Transverse colon (tissue), 4 donors: ENCODE results near the gene RRM2. TPM values are rescaled to one million over a fixed set of nuclear protein-coding genes. Genes with fewer than 3 reads are reported as not detected.

Experiments used
- DNase-seq: peaks from one replicate; pipeline ENCODE4 v3.0.0-alpha.2; 2019
- H3K27ac ChIP-seq, 4 donors: fragments of 200-600 bp; sonication (generic); 2 replicates each; pipeline ENCODE4 v1.5.1; 2016 to 2018; ENCODE audit warnings: inconsistent platforms in 4 of 4
- H3K27me3 ChIP-seq: fragments of 200-600 bp; sonication (generic); 2 replicates; pipeline ENCODE4 v1.5.1; 2017; ENCODE audit warnings: inconsistent platforms
- H3K36me3 ChIP-seq, 4 donors: fragments of 200-600 bp; sonication (generic); 2 replicates each; pipeline ENCODE4 v1.5.1; 2017 to 2019; ENCODE audit warnings: inconsistent platforms in 4 of 4
- H3K4me1 ChIP-seq, 4 donors: fragments of 200-600 bp; sonication (generic); 2 replicates each; pipeline ENCODE4 v1.5.1; 2017 to 2020; ENCODE audit warnings: inconsistent platforms in 4 of 4
- H3K4me3 ChIP-seq, 4 donors: fragments of 200-600 bp; sonication (generic); 1 replicate in 1 of 4; 2 replicates in 3 of 4; pipeline versions ENCODE4 v1.5.1 to v1.6.1; 2017 to 2019; ENCODE audit warnings: inconsistent platforms in 4 of 4
- H3K9me3 ChIP-seq, 2 donors: fragments of 200-600 bp; sonication (generic); 2 replicates each; pipeline ENCODE4 v1.5.1; 2017 to 2019; ENCODE audit warnings: inconsistent platforms in 2 of 2
- EP300 ChIP-seq: sonication (generic); formaldehyde crosslinking; IDR thresholded peaks from one replicate; pipeline ENCODE4 v1.6.1; 2017; ENCODE audit warnings: antibody characterized with exemption, low read depth
- POLR2A ChIP-seq: fragments of 450-650 bp; IDR thresholded peaks from one replicate; pipeline ENCODE4 v1.6.1; 2016; ENCODE audit warnings: antibody characterized with exemption, mild to moderate bottlenecking, moderate library complexity
- POLR2AphosphoS5 ChIP-seq, 3 donors: sonication (generic); formaldehyde crosslinking; IDR thresholded peaks; one replicate each; pipeline ENCODE4 v1.6.1; 2016; ENCODE audit warnings: antibody characterized with exemption in 3 of 3
- WGBS, 2 donors: methylation state at CpG; one replicate each; pipeline ENCODE4 v1.1.5; 2018; ENCODE audit warnings: low coverage in 1 of 2; 5-methylcytosine and 5-hydroxymethylcytosine counted together
- in situ Hi-C, 4 donors: fragments of 200-750 bp; cut with MboI; loops; one replicate each; pipeline versions ENCODE4 v1.15.0 to v1.15.1; 2017; ENCODE audit warnings: low sequenced_read_pairs in 3 of 4, low pct_ligation_motif_present in 1 of 4, low pct_unique_long_range_greater_than_20kb in 1 of 4
- intact Hi-C: fragments of 100-400 bp; cut with DNase I; formaldehyde crosslinking; loops from one replicate; pipeline ENCODE4 v1.15.1; 2023; ENCODE audit warnings: low total_unique reads
- total RNA-seq, 4 donors: library from RNA; depleted of rRNA; stranded (reverse); fragments of >200 nt; gene quantifications; one replicate each; pipeline ENCODE4 v1.1.0, GENCODE V29; 2016
- TF ChIP-seq, protein P1 (sequence below), 5 experiments: fragments of 200-600 bp in 3 of 5; fragments of 450-650 bp in 2 of 5; sonication (generic) in 3 of 5; IDR thresholded peaks; 1 replicate in 2 of 5; 2 replicates in 3 of 5; pipeline ENCODE4 v1.5.1; 2016 to 2017; ENCODE audit warnings: antibody characterized with exemption in 5 of 5, inconsistent platforms in 3 of 5, mild to moderate bottlenecking in 2 of 5, moderate library complexity in 1 of 5

Gene RRM2
- total RNA-seq, 4 donors from 2014 or later = 4.0 to 12.9 (median 5.3) TPM; not detected in 1

DNA sequence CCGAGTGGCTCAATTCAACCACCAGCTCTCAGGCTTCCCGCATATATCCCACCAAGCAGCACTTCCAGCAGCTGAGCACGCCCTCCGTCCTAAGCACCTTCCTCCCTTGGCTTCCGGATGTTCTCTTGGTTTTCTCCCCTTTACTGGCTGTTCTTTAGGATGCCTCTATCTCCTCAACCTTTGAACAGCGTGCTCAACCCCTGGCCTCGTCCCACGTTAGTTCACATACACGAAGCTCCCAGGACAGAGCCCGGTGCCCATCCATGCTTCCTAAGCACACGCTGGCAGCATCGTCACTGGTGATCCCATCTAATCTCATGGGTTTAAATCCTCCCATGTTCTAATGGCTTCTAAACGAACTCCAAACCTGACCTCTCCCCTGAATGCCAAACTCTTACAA lies 46.0 kb upstream of the RRM2 start:
- H3K27me3 ChIP-seq = peaks cover 75% of the 10 kb centered on the region
- in situ Hi-C loops (loop anchor here in 1 of 4 donors (25.0 kb wide), 1 partner anchor 586 kb away; no protein-coding TSS in a partner anchor), intact Hi-C loops (no loop called here)
- no peaks in the 10 kb centered on the region for H3K9me3 ChIP-seq
- WGBS, 2 donors = 61 to 84% methylated on average over 7 to 13 of the region's 13 CpGs
- DNase-seq = no peak
- H3K4me3 ChIP-seq = no peak overlapping the region
- TF ChIP-seq, protein P1, sequence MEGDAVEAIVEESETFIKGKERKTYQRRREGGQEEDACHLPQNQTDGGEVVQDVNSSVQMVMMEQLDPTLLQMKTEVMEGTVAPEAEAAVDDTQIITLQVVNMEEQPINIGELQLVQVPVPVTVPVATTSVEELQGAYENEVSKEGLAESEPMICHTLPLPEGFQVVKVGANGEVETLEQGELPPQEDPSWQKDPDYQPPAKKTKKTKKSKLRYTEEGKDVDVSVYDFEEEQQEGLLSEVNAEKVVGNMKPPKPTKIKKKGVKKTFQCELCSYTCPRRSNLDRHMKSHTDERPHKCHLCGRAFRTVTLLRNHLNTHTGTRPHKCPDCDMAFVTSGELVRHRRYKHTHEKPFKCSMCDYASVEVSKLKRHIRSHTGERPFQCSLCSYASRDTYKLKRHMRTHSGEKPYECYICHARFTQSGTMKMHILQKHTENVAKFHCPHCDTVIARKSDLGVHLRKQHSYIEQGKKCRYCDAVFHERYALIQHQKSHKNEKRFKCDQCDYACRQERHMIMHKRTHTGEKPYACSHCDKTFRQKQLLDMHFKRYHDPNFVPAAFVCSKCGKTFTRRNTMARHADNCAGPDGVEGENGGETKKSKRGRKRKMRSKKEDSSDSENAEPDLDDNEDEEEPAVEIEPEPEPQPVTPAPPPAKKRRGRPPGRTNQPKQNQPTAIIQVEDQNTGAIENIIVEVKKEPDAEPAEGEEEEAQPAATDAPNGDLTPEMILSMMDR (IDR thresholded peaks at IDR 0.05) = no peak
- TF ChIP-seq POLR2A = no peak
- TF ChIP-seq EP300 = no peak
- no peaks in the 10 kb centered on the region for H3K36me3 ChIP-seq
- peaks cover 5 to 29% (median 19%) of the 10 kb centered on the region in 4 donors for H3K4me1 ChIP-seq
- no peak overlapping the region for H3K27ac ChIP-seq

DNA sequence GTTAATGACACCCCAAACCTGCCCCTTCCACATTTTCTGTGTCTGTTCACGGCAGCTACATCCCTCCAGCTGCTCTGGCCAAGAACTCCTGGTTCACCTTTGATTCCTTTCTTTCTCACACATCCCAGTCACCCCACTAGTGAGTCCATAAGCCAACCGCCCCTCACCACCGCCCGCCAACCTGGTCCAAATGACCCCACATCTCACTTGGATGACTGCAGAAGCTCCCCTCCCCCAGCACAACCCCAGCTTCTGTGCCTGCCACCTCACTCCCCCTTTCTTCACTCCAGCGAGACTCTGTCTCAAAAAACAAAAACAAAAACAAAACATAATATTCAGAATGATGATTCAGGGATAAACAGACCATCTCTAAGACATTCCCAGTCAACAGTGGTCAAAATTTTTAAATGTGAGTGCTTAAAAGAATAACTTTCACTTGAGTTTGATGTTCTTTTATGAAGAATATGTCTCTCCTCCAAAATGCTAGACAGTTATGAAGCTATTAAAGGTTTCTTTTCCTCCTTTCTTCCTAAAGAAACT lies 45.5 kb upstream of the RRM2 start:
- in situ Hi-C loops = loop anchor here in 1 of 4 donors (25.0 kb wide), 1 partner anchor 585 kb away; no protein-coding TSS in a partner anchor
- Histone ChIP-seq H3K4me3 (no peak overlapping the region), H3K27me3 (peaks cover 80% of the 10 kb centered on the region), H3K36me3 (no peaks in the 10 kb centered on the region), H3K9me3 (no peaks in the 10 kb centered on the region), H3K4me1 (peaks cover 5 to 29% (median 19%) of the 10 kb centered on the region in 4 donors), H3K27ac (no peak overlapping the region)
- DNase-seq = no peak
- intact Hi-C loops = loop anchor here (1.0 kb wide), 1 partner anchor 27 kb away; no protein-coding TSS in a partner anchor
- 75 to 83% methylated on average over 4 to 5 of the region's 5 CpGs for WGBS, 2 donors
- no peak for TF ChIP-seq POLR2AphosphoS5 (IDR thresholded peaks at IDR 0.05)
- TF ChIP-seq POLR2A = no peak
- TF ChIP-seq EP300 = no peak
- TF ChIP-seq, protein P1 (IDR thresholded peaks at IDR 0.05) = no peak

DNA sequence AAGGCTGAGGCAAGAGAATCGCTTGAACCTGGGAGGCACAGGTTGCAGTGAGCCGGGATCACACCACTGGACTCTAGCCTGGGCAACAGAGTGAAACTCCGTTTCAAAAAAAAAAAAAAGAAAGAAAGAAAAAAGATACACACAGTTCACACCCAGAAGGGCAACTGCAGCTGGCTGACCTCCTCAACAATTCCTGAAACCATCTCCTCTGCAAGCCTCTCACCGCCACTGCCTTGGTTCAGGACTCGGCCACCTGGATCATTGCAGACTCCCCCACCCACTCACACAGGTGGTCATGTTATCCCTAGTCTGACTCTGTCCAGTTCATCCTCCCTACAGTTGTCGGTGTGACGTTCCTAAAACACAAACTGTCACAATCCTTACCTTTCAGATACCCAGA lies 44.5 kb upstream of the RRM2 start:
- H3K27ac ChIP-seq = peak overlapping the region in 2 of 4 donors; percentile 81 to 93
- peaks cover 90% of the 10 kb centered on the region for H3K27me3 ChIP-seq
- no peaks in the 10 kb centered on the region for H3K9me3 ChIP-seq
- H3K4me3 ChIP-seq = no peak overlapping the region
- in situ Hi-C loops = loop anchor here in 1 of 4 donors (25.0 kb wide), 1 partner anchor 584 kb away; no protein-coding TSS in a partner anchor
- TF ChIP-seq POLR2A = no peak
- no peak for TF ChIP-seq POLR2AphosphoS5 (IDR thresholded peaks at IDR 0.05)
- TF ChIP-seq, protein P1 (IDR thresholded peaks at IDR 0.05) = no peak
- no peak for TF ChIP-seq EP300
- intact Hi-C loops = no loop called here
- no peak for DNase-seq
- H3K4me1 ChIP-seq = peaks cover 5 to 25% (median 15%) of the 10 kb centered on the region in 4 donors
- 70 to 96% methylated on average over 4 to 7 of the region's 7 CpGs for WGBS, 2 donors
- no peaks in the 10 kb centered on the region for H3K36me3 ChIP-seq

DNA sequence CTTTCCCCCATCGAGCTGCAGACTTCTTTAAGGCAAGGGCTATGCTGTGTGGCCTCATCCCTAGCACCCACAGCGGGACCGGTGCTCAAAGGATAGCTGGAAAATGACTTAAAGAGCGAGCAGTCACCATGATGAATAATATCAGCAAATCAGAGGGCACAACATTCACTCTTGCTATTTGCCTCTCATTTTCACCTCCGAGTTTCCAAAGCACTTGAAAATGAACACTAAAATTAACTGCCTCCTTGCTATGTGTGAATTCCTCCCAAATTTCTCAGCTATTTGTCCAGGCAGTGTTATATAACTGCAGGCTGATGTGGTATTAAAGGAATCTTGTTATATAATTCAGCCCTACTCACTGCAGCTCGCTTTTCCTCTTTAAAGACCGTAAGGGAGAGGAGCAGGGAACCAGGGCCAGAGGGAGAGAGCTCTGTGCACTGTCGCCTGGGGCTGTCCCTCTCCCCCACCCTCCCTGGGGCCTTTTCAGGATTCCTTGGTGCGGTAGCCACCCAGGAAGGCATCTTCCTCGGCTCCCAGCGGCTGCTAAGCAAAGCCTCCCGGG lies 43.8 kb upstream of the RRM2 start:
- H3K27ac ChIP-seq = peak overlapping the region; percentile 81 to 93 (median 86)
- no peaks in the 10 kb centered on the region for H3K9me3 ChIP-seq
- TF ChIP-seq POLR2A (no peak), EP300 (no peak), POLR2AphosphoS5 (IDR thresholded peaks at IDR 0.05) (no peak)
- TF ChIP-seq, protein P1 (IDR thresholded peaks at IDR 0.05) = no peak
- in situ Hi-C loops (loop anchor here in 1 of 4 donors (25.0 kb wide), 1 partner anchor 584 kb away; no protein-coding TSS in a partner anchor), intact Hi-C loops (loop anchor here (1.0 kb wide), 1 partner anchor 35 kb away; the partner anchor contains the start of gene KLF11)
- DNase-seq = no peak
- peaks cover 5 to 25% (median 15%) of the 10 kb centered on the region in 4 donors for H3K4me1 ChIP-seq
- H3K27me3 ChIP-seq = peaks cover 94% of the 10 kb centered on the region
- H3K4me3 ChIP-seq = peak overlapping the region; percentile 24 to 68 (median 50)
- 0 to 34% methylated on average over 1 to 12 of the region's 12 CpGs for WGBS, 2 donors
- no peaks in the 10 kb centered on the region for H3K36me3 ChIP-seq
